Fibroblast of lung (primary cell): ENCODE measurements around the gene SART3.

Experiments
- CTCF ChIP-seq, 2 donors: IDR thresholded peaks in 1 of 2; conservative IDR thresholded peaks in 1 of 2; 1 replicate in 1 of 2; 2 replicates in 1 of 2; pipeline ENCODE4 v1.5.1; 2011 to 2012; ENCODE audit warnings: low read length in 2 of 2, control low read depth in 1 of 2, inconsistent platforms in 1 of 2, low read depth in 1 of 2, mild to moderate bottlenecking in 1 of 2
- EZH2 ChIP-seq: IDR thresholded peaks from 2 replicates; pipeline ENCODE4 v1.5.1; 2012; ENCODE audit warnings: low read length, control low read depth, mild to moderate bottlenecking; ENCODE audit errors: missing control alignments

- TF ChIP-seq CTCF (conservative IDR thresholded peaks at IDR 0.05 in 1 of 2, IDR thresholded peaks at IDR 0.05 in 1 of 2; ENCODE audit: low read depth in 1 of 2, low read length in 2 of 2) (no peak), EZH2 (no peak)
These were observed 62.8 kb downstream of the SART3 start for GRCh38 chr12:108498136-108498535.
